NCI-H774 (cell line): Measurements from ENCODE around the gene TEX2.

ENCODE experiments used
- DNase-seq: peaks from one replicate; lab custom pipeline; 2025; lab: John Stamatoyannopoulos, UW

TEX2 gene

GRCh38 chr17:64263000-64263766 lies at the start of gene TEX2:
TEX2 (minus strand) TSS chr17:64263260; CDS start chr17:64214217, 49,043 bp downstream.
- peak; percentile 97 for DNase-seq

- DNase-seq = no peak
Observed at GRCh38 chr17:64309710-64310109, 46.6 kb upstream of the TEX2 start.

GRCh38 chr17:64309021-64309420 lies 46.0 kb upstream of the TEX2 start:
- no peak for DNase-seq

- peak; percentile 78 for DNase-seq
Observed at GRCh38 chr17:64306850-64307463, 43.9 kb upstream of the TEX2 start.

- DNase-seq = no peak
Observed at GRCh38 chr17:64304551-64304950, 41.5 kb upstream of the TEX2 start.

GRCh38 chr17:64300699-64300965 lies 37.6 kb upstream of the TEX2 start:
- DNase-seq = no peak

- no peak for DNase-seq
Observed at GRCh38 chr17:64297467-64298088, 34.5 kb upstream of the TEX2 start.

- DNase-seq = no peak
Observed at GRCh38 chr17:64296246-64296645, 33.2 kb upstream of the TEX2 start.

GRCh38 chr17:64295146-64295545 lies 32.1 kb upstream of the TEX2 start:
- no peak for DNase-seq

GRCh38 chr17:64291268-64291851 lies 28.3 kb upstream of the TEX2 start:
- DNase-seq = no peak

- DNase-seq = no peak
Observed at GRCh38 chr17:64289741-64290141, 26.7 kb upstream of the TEX2 start.

- no peak for DNase-seq
Observed at GRCh38 chr17:64282753-64283080, 19.7 kb upstream of the TEX2 start.

GRCh38 chr17:64281962-64282752 lies 19.1 kb upstream of the TEX2 start:
- DNase-seq = peak; percentile 68

GRCh38 chr17:64278614-64279013 lies 15.6 kb upstream of the TEX2 start:
- DNase-seq = no peak

GRCh38 chr17:64277831-64278562 lies 14.9 kb upstream of the TEX2 start:
- DNase-seq = no peak

GRCh38 chr17:64276961-64277505 lies 14.0 kb upstream of the TEX2 start:
- no peak for DNase-seq

GRCh38 chr17:64275016-64275415 lies 12.0 kb upstream of the TEX2 start:
- no peak for DNase-seq

- DNase-seq = no peak
Observed at GRCh38 chr17:64273006-64273405, 9.9 kb upstream of the TEX2 start.

GRCh38 chr17:64270885-64271284 lies 7.8 kb upstream of the TEX2 start:
- no peak for DNase-seq

GRCh38 chr17:64269687-64270649 lies 6.9 kb upstream of the TEX2 start:
- DNase-seq = no peak
